Measurements from ENCODE around the gene RS1.

Gene RS1

DNA sequence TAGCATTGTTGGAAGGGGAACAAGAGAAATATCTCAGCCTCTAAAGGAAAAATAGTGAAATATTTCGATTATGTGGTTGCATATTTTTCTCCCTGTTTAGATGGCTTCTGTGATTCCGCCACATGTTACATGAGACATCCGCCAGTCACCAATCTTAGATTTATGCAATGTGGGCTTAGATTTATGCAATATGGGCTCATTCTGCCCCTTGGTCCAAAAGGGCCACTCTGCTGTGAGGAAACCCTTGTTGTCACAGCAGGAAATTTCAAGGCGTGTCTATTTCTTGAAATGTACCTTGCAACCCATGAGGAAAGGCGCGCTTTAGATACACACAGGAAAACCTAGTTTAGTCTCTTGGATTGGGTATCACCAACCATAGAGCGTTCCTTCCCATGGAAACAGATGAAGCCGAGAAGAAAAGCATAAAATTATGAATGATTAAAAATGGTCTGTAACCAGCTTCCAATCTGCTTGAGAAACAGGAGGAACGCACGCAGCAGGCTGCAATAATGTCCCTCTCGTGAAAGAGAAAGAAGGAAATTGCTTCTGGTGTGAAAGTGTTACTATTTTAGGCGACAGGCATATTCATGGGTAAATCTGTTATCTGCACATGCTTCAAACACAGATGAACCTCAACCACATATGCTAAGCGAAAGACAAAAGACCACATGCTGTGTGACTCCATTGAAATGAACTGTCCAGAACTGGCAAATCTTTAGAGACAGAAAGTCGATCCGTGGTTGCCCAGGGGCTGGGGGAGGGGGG is 3.7 kb downstream of the RS1 start:
- no peak for DNase-seq

GRCh38 chrX:18666614-18667013 is 5.3 kb downstream of the RS1 start:
- DNase-seq: no peak

DNA sequence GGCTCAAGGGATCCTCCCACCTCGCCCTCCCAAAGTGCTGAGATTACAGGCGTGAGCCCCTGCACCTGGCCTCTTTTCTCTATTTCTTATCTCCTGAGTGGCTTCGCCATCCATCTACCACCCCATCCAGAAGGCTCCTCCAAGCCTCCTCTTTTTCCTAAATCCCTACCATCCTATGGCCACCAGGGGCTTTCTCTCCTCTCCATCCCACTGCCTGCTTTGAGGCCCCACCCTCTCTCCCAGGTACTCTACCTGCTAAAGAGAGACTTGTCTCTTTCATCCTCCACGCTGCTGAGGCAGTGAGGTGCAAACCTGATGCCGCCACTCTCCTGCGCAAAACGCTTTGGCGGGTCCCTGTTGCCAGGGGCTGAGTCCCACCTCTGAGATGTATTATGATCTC is 7.0 kb downstream of the RS1 start:
- DNase-seq: no peak

GRCh38 chrX:18661273-18661672 is 10.6 kb downstream of the RS1 start:
- no peak for DNase-seq

DNA sequence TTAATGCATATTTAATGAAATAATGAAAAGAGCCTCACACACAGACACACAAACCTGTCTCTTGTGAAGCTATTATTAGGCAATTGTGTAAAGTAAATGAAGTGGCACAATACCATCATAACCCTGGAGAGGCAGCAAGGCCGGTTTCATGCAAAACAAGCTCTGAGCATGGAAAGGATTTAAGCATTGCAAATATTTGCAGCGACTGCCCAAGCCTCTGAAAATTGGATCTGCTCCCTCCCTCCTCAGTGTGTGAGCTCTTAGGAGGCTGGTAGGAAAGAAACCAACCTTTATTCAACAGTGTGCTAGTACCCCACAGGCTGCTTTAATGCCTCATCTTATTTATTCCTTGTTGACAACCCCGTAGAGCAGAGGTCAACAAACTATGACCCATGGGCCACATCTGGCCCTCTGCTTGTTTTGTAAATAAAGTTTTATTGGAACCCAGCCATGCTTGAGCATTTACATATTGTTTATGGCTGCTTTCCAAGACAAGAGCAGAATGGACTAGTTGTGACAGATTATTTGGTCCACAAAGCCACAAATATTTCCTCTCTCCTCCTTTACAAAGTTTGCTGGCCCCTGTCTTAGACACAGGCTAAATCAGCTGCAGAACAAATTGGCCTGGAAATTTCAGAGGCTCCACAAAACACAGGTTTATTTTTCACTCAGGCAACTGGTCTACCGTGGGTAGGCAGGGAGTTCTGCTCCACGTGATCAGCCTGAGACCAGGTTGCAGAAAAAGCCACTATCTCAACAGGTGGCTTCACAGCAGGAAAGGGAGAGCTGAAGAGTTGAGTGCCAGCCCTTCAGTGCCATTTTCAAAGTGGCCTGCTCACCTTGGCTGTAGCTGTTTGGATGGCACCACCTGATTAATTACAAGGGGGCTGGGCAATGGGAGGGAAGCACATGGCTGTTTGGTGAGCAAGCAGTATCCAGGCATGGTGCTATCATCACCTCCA is 16.8 kb downstream of the RS1 start:
- DNase-seq: no peak

GRCh38 chrX:18652636-18653035 is 19.3 kb downstream of the RS1 start:
- no peak for DNase-seq

- no peak for DNase-seq
These were observed 21.2 kb downstream of the RS1 start for GRCh38 chrX:18650662-18651061.

GRCh38 chrX:18649498-18649951 is 22.4 kb downstream of the RS1 start:
- DNase-seq: no peak

GRCh38 chrX:18647621-18648020 is 24.3 kb downstream of the RS1 start:
- DNase-seq: no peak

DNA sequence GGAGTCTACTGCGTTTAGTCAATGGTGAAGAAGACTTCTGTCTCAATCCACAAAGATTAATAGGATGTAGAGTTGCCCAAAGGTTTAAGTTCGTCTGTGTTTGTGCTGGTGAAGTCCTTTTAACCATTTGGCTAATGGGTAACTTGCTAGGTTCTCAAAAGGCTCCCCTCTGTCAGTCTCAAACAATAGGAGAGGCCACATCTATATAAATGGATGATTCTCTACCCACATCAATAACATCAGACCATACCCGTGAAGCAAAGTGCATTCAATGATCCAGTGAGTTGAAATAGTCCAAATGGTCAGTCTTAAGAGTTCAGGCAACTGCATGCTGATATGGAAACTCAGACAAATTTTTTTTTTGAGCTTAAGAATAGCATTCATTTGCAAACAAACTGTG is 28.1 kb downstream of the RS1 start:
- DNase-seq: no peak

DNA sequence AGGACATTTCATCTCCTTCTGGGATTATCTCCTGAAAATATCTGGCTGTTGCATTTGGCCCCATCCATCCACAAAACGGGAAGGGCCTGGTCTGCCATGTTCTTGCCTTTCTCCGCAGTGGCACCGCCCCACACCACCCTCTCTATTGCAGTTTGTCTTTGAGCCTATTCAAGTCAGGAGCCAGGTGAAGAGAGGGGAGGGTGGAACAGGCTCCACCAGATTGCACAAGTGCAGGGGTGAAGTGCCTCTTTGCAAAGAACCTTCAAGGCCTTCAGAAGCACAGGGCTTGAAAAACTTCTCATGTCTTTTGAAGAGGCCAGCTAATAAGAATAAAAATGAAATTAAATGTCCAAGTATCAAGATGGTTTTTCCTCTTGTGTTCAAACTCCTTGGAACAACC is 28.7 kb downstream of the RS1 start:
- DNase-seq: no peak

- no peak for DNase-seq
These were observed 31.2 kb downstream of the RS1 start for GRCh38 chrX:18640686-18641085.

DNA sequence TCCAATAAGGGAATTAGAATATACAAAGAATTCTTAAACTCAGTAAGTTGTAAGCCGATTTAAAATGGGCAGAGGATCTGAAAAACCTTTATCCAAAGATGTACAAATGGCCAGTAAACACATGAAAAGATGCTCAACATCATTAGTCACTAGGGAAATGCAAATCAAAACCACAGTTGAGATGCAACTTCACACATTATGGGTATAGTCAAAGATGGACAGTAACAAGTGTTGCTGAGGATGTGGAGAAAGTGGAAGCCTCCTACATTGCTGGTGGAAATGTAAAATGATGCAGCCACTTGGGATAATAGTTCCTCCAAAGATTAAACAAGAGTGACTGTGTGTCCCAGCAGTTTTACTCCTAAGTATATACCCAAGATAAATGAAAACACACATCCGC is 32.6 kb downstream of the RS1 start:
- no peak for DNase-seq

GRCh38 chrX:18638398-18638797 is 33.5 kb downstream of the RS1 start:
- no peak for DNase-seq

DNA sequence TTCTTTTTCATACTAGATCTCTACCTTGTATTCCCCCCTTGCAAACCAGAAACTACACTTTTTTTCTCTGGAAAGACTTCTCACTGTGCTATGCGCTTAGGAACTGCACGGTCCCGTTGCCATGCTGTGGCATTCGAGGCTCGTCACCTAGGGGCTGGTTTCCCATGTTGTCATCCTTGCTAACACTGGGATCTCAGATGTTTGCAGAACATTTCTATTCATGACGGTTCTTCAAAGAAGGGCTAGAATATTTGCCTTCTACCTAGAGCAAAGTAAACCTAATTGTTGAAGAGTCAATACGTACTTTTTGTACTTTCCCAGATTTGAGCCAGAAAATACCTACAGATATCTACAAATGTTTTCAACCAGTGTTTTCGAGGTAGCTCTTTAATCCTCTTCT is 41.0 kb downstream of the RS1 start:
- no peak for DNase-seq

DNA sequence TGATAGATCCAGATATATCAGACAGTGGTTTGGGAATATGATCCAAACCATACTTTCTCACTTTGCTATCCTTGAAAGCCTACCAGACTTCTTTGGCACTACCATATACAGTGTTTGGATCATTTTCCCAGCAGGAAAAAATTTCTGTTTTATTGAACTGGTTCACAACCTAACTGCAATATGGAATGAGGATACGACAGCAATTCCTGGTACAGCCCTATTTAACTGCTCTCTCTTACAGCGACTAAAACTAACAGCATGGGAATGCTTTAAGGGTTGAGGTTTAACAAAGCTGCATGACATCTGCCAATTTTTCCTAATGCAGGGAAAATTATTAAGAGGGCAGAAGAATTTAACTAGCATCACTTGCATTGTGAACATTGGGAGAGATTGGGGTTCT is 47.3 kb downstream of the RS1 start:
- no peak for DNase-seq

DNA sequence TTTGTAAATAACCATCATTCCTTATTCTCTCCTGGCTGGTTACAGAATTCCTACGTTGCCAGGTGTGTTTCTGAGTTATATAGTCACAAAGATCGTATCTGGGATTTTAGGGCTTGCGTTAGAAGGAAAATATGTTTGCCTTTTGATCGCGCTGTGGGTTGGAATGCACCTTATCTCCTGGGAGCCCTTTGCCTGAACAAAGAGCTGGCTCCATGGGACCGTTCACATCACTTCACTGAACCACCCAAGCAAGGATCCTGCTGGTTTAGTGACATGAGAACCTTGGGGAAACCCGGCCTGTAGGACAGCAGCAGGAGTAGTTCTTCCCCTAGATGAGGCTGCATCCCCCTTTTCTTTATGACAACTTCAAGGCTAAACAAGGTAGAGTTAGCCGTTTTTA is 51.6 kb downstream of the RS1 start:
- DNase-seq: no peak

- no peak for DNase-seq
These were observed 52.6 kb downstream of the RS1 start for GRCh38 chrX:18619288-18619687.

- DNase-seq: no peak
These were observed 54.5 kb downstream of the RS1 start for GRCh38 chrX:18617407-18617750.

DNA sequence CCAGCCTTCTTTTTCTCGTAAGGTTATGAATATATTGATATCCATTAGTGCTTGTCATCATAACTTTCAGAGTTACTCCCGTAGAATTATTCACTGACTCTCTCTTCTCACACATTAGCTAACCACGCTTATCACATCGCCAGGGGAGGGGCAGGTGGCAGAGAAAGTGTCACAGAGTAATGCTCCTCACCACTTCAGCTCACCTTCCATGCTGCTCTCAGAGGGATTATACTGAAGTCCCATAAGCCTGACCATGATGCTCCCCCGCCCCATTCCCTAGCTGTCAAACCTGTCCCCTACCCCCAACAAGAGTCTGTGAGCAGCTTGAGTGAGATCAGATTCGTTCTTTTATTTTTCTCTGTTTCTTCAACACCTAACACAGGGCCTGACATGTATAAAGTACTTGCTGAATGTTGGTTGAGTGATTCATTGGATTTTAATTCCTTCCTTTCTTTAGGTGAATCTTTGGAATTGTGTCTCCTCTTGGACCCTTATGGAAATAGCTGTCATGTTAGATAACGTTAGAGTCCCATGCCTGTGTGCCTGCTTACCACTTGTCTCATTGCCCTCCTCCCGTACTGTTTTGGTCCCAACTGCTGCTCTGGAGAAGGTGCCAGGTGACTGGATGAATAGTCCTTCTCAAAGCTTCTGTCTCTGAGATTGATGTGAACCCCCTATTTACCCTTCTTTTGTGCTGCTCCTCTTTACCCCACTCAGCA is 55.1 kb downstream of the RS1 start:
- DNase-seq: no peak

- DNase-seq: no peak
These were observed 57.8 kb downstream of the RS1 start for GRCh38 chrX:18613930-18614639.

GRCh38 chrX:18607966-18608365 is 63.9 kb downstream of the RS1 start:
- no peak for DNase-seq

DNA sequence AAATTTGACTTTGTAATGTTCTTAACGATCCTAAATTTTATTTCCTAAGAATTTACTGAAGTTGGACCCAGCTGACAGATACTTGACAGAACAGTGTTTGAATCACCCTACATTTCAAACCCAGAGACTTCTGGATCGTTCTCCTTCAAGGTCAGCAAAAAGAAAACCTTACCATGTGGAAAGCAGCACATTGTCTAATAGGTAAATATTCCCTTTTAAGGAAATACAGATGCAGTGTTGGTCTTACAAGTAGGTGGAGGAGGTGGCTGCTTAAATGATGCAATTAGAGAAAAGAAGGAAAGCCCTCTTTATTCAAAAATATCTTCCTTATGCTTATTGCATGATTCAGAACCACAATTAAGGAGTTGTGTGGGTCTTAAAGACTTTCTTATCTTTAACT is 73.5 kb downstream of the RS1 start:
- DNase-seq: no peak
